Naive thymus-derived CD4-positive, alpha-beta T cell (primary cell): ENCODE data around the gene OR8K1. TPM values are rescaled to one million over a fixed set of nuclear protein-coding genes. Genes with fewer than 3 reads are reported as not detected.

Experiments
- ATAC-seq: fragments of 150-1000 bp; cut with Tn5 transposase; 2 replicates; pipeline ENCODE4 v1.10.0; 2021; ENCODE audit warnings: mild to moderate bottlenecking, moderate library complexity
- CTCF ChIA-PET: fragments of 350-600 bp; sonication (Branson Sonifier 250); formaldehyde crosslinking; loops from one replicate; lab custom pipeline; 2021; ENCODE audit warnings: antibody characterized with exemption; lab: Charles Lee
- POLR2A ChIA-PET: fragments of 350-600 bp; sonication (Branson Sonifier 250); formaldehyde crosslinking; loops from one replicate; lab custom pipeline; 2021; ENCODE audit warnings: antibody characterized with exemption, inconsistent platforms; lab: Charles Lee
- DNase-seq, 9 donors: peaks; one replicate each; pipeline versions ENCODE4 v3.0.0 to v3.0.0-alpha.2; 2020 to 2022; ENCODE audit warnings: mixed read lengths in 1 of 9
- H3K27ac ChIP-seq: one replicate; pipeline ENCODE4 v1.7.0; 2013; ENCODE audit warnings: mild to moderate bottlenecking, low read depth, low read length, moderate library complexity
- H3K27me3 ChIP-seq, 2 donors: one replicate each; pipeline ENCODE4 v1.7.0; 2013; ENCODE audit warnings: low read length in 2 of 2, mild to moderate bottlenecking in 2 of 2, moderate library complexity in 2 of 2; ENCODE audit not compliant: control insufficient read depth in 2 of 2, insufficient read depth in 2 of 2
- H3K36me3 ChIP-seq, 3 experiments: 1 replicate in 2 of 3; 2 replicates in 1 of 3; pipeline ENCODE4 v1.7.0; 2013; ENCODE audit warnings: low read length in 3 of 3, mild to moderate bottlenecking in 3 of 3, moderate library complexity in 1 of 3; ENCODE audit not compliant: insufficient read depth in 3 of 3, control insufficient read depth in 2 of 3
- H3K4me1 ChIP-seq, 2 donors: one replicate each; pipeline ENCODE4 v1.7.0; 2013; ENCODE audit warnings: low read length in 2 of 2, mild to moderate bottlenecking in 2 of 2, moderate library complexity in 1 of 2; ENCODE audit not compliant: control insufficient read depth in 2 of 2, insufficient read depth in 2 of 2
- H3K4me3 ChIP-seq: 2 replicates; pipeline ENCODE4 v1.7.0; 2013; ENCODE audit warnings: mild to moderate bottlenecking, low read length
- H3K9me3 ChIP-seq, 3 experiments: 1 replicate in 2 of 3; 2 replicates in 1 of 3; pipeline ENCODE4 v1.7.0; 2013; ENCODE audit warnings: low read length in 3 of 3; ENCODE audit not compliant: control insufficient read depth in 2 of 3
- H3K27ac Mint-ChIP-seq, 9 donors: one replicate each; pipeline ENCODE4 v1.8.0; 2020 to 2022; ENCODE audit warnings: mixed read lengths in 9 of 9, mild to moderate bottlenecking in 8 of 9, moderate library complexity in 5 of 9, inconsistent platforms in 2 of 9
- H3K27me3 Mint-ChIP-seq, 5 donors: one replicate each; pipeline ENCODE4 v1.8.0; 2021 to 2022; ENCODE audit warnings: mixed read lengths in 5 of 5, mild to moderate bottlenecking in 1 of 5
- H3K36me3 Mint-ChIP-seq, 5 donors: one replicate each; pipeline ENCODE4 v1.8.0; 2020 to 2022; ENCODE audit warnings: mixed read lengths in 5 of 5, mild to moderate bottlenecking in 3 of 5, inconsistent platforms in 1 of 5
- H3K4me1 Mint-ChIP-seq, 7 donors: one replicate each; pipeline ENCODE4 v1.8.0; 2020 to 2022; ENCODE audit warnings: mixed read lengths in 7 of 7, mild to moderate bottlenecking in 3 of 7, inconsistent platforms in 1 of 7
- H3K4me3 Mint-ChIP-seq, 10 donors: one replicate each; pipeline ENCODE4 v1.8.0; 2020 to 2022; ENCODE audit warnings: mild to moderate bottlenecking in 10 of 10, mixed read lengths in 10 of 10, moderate library complexity in 6 of 10, inconsistent platforms in 2 of 10
- H3K9me3 Mint-ChIP-seq, 11 donors: one replicate each; pipeline ENCODE4 v1.8.0; 2020 to 2022; ENCODE audit warnings: mixed read lengths in 11 of 11, mild to moderate bottlenecking in 4 of 11, inconsistent platforms in 1 of 11, moderate library complexity in 1 of 11
- intact Hi-C, 2 donors: fragments of 100-400 bp; cut with micrococcal nuclease; formaldehyde crosslinking; loops; one replicate each; pipeline ENCODE4 v1.15.1; 2023
- polyA plus RNA-seq, 2 donors: library from polyadenylated mRNA; unstranded; fragments of 300-500 nt; fragmentation: Illumina TruSeq; gene quantifications; one replicate each; pipeline ENCODE4 v1.2.3, GENCODE V29; 2021
- total RNA-seq, 6 experiments: library from RNA in 5 of 6; stranded (reverse) in 5 of 6; gene quantifications; 1 replicate in 5 of 6; 2 replicates in 1 of 6; pipeline ENCODE4 v1.2.3 and lab custom pipeline; 2021 to 2026

Gene OR8K1
- total and polyA plus RNA-seq, 7 experiments from 2014 or later: not detected

DNA sequence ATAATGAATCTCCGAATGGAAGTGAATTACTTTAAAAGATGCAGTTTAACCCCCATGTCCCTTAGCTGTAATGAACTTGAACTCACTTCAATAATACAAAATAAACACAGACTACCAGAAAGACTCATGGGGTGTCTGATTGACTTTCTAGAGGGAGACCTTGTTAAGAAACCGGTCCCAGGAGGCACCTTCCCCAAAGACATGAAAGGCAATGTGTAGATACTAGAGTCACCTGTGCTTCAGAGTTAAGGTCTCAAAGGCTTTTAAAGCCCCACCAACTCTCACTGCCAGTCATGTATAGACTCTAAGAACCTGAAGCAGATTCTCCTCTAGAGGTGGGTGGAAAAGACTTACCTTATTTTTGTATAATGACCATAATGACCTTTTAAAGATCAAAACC, 8.2 kb downstream of the OR8K1 start, which contains the start of gene OR8J1:
TSS of gene OR8J1 (plus strand) at position 301 of the 400 bp plus-strand sequence. CDS start 5,956 bp downstream, outside the sequence.
- H3K27ac Mint-ChIP-seq: no peak within 1 kb of the TSS
- H3K27me3 Mint-ChIP-seq: no peaks in the 10 kb centered on the region
- Histone ChIP-seq H3K9me3 (no peaks in the 10 kb centered on the region), H3K27ac (no peak within 1 kb of the TSS), H3K27me3 (no peaks in the 10 kb centered on the region), H3K4me3 (no peak within 1 kb of the TSS), H3K4me1 (no peaks in the 10 kb centered on the region), H3K36me3 (no peaks in the 10 kb centered on the region)
- no peak within 1 kb of the TSS for H3K4me3 Mint-ChIP-seq
- DNase-seq (no peak), ATAC-seq (no peak)
- POLR2A ChIA-PET: no interaction called here
- CTCF ChIA-PET: no interaction called here
- peaks cover 0 to 21% (median 4%) of the 10 kb centered on the region in 11 donors for H3K9me3 Mint-ChIP-seq
- no peaks in the 10 kb centered on the region for H3K4me1 Mint-ChIP-seq
- intact Hi-C loops: no loop called here
- no peaks in the 10 kb centered on the region for H3K36me3 Mint-ChIP-seq

DNA sequence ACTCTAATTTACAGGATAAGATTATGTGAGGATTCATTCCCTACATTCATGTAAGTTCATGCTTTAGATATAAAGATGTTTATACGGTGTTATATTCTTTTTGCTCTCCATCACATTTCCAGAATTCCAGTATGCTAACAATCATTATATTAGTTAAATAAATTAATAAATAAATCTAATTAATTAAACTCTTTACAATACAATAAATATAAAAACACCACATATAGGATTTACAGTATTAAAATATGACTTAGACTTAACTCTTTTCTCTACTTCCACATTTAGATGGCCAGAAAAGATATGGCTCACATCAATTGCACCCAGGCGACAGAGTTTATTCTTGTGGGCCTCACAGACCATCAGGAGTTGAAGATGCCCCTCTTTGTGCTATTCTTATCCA, 29.5 kb downstream of the OR8K1 start, which contains the start of gene OR8U1:
TSS of gene OR8U1 (plus strand) at position 301 of the 400 bp plus-strand sequence. CDS start at position 301, 0 bp downstream.
- no peaks in the 10 kb centered on the region for H3K9me3 ChIP-seq
- no peak for DNase-seq
- Mint-ChIP-seq H3K27ac (no peak within 1 kb of the TSS), H3K27me3 (no peaks in the 10 kb centered on the region), H3K9me3 (peaks cover 2 to 16% (median 7%) of the 10 kb centered on the region in 11 donors), H3K4me1 (no peaks in the 10 kb centered on the region), H3K4me3 (no peak within 1 kb of the TSS), H3K36me3 (no peaks in the 10 kb centered on the region)
- H3K36me3 ChIP-seq: no peaks in the 10 kb centered on the region
- CTCF ChIA-PET: no interaction called here
- ATAC-seq: no peak
- POLR2A ChIA-PET: no interaction called here
- intact Hi-C loops: no loop called here
- no peak within 1 kb of the TSS for H3K27ac ChIP-seq
- no peaks in the 10 kb centered on the region for H3K4me1 ChIP-seq
- H3K4me3 ChIP-seq: no peak within 1 kb of the TSS
- H3K27me3 ChIP-seq: no peaks in the 10 kb centered on the region

DNA sequence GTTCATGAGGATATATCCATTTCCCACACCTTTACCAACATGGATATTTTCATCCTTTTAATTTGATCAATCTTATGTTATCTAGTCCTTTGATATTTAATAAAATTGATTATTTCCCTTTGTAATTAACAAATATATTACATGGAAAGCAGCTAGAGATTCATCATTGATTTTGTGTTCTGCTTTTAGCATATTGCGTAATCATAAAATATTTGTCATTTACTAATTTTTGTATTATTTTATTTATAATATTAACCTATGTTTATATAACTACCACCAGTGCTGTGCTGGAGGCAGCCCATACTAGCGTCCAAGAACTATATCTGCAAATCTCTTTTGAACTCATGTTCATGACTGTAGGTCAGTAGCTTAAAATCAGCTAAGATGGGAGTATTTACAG, 34.3 kb downstream of the OR8K1 start:
- POLR2A ChIA-PET: no interaction called here

GRCh38 chr11:56394381-56394780, 48.5 kb downstream of the OR8K1 start:
- intact Hi-C loops: no loop called here
- DNase-seq: no peak
- Mint-ChIP-seq H3K27me3 (no peaks in the 10 kb centered on the region), H3K4me1 (no peaks in the 10 kb centered on the region), H3K9me3 (peaks cover 0 to 19% (median 3%) of the 10 kb centered on the region in 11 donors), H3K36me3 (no peaks in the 10 kb centered on the region), H3K27ac (no peak overlapping the region), H3K4me3 (no peak overlapping the region)
- Histone ChIP-seq H3K4me1 (no peaks in the 10 kb centered on the region), H3K27ac (no peak overlapping the region), H3K9me3 (no peaks in the 10 kb centered on the region), H3K27me3 (no peaks in the 10 kb centered on the region), H3K36me3 (no peaks in the 10 kb centered on the region), H3K4me3 (no peak overlapping the region)
- ATAC-seq: no peak
- ChIA-PET POLR2A (no interaction called here), CTCF (no interaction called here)

More for the DNA sequence above, 34.3 kb downstream of the OR8K1 start:
- Histone ChIP-seq H3K9me3 (no peaks in the 10 kb centered on the region), H3K36me3 (no peaks in the 10 kb centered on the region), H3K27me3 (no peaks in the 10 kb centered on the region), H3K4me3 (no peak overlapping the region), H3K4me1 (no peaks in the 10 kb centered on the region), H3K27ac (no peak overlapping the region)
- ATAC-seq (no peak), DNase-seq (no peak)
- H3K36me3 Mint-ChIP-seq: no peaks in the 10 kb centered on the region
- peaks cover 0 to 28% (median 8%) of the 10 kb centered on the region in 11 donors for H3K9me3 Mint-ChIP-seq
- no peaks in the 10 kb centered on the region for H3K27me3 Mint-ChIP-seq
- intact Hi-C loops: no loop called here
- H3K4me1 Mint-ChIP-seq: no peaks in the 10 kb centered on the region
- CTCF ChIA-PET: no interaction called here
- no peak overlapping the region for H3K27ac Mint-ChIP-seq
- H3K4me3 Mint-ChIP-seq: no peak overlapping the region

DNA sequence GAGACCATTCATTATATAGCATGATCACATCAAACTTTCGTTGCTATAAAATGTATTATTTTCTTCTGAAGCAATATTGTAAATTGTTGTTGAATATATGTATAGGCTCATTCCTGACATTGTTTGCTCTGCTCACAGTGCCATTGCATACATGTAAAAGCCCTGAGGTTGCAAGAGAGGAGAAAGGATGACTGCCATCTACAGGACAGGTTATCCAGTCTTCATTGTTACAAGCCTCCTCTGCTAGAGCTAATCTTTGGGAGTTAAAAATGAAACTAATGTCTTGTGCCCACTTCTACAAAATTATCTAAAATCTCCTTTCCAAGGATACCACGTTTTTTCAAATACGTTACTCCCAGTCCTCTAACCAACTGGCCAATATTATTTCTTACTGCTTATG, 50.2 kb downstream of the OR8K1 start:
- ChIA-PET POLR2A (no interaction called here), CTCF (no interaction called here)
- no peak overlapping the region for H3K27ac ChIP-seq
- Mint-ChIP-seq H3K9me3 (peaks cover 0 to 19% (median 3%) of the 10 kb centered on the region in 11 donors), H3K36me3 (no peaks in the 10 kb centered on the region), H3K4me3 (no peak overlapping the region), H3K27me3 (no peaks in the 10 kb centered on the region), H3K27ac (no peak overlapping the region), H3K4me1 (no peaks in the 10 kb centered on the region)
- no peaks in the 10 kb centered on the region for H3K36me3 ChIP-seq
- intact Hi-C loops: no loop called here
- no peaks in the 10 kb centered on the region for H3K27me3 ChIP-seq
- ATAC-seq: no peak
- no peak overlapping the region for H3K4me3 ChIP-seq
- no peak for DNase-seq
- no peaks in the 10 kb centered on the region for H3K4me1 ChIP-seq
- no peaks in the 10 kb centered on the region for H3K9me3 ChIP-seq

Other genes with a start within 250 kb of the OR8K1 start
- gene OR8H2, start 242.4 kb upstream of the OR8K1 start, total RNA-seq: not detected
- not detected for gene OR8H2, start 242.4 kb upstream of the OR8K1 start, polyA plus RNA-seq
- gene OR8H3, start 223.7 kb upstream of the OR8K1 start, total RNA-seq: not detected
- not detected for gene OR8H3, start 223.7 kb upstream of the OR8K1 start, polyA plus RNA-seq
- not detected for gene OR8J3, start 205.8 kb upstream of the OR8K1 start, total RNA-seq
- not detected for gene OR8J3, start 205.8 kb upstream of the OR8K1 start, polyA plus RNA-seq
- gene OR8K5, start 185.7 kb upstream of the OR8K1 start, total RNA-seq: not detected
- gene OR8K5, start 185.7 kb upstream of the OR8K1 start, polyA plus RNA-seq: not detected
- gene OR5J2, start 169.4 kb upstream of the OR8K1 start, total RNA-seq: not detected
- gene OR5J2, start 169.4 kb upstream of the OR8K1 start, polyA plus RNA-seq: not detected
- gene OR5T2, start 111.8 kb upstream of the OR8K1 start, total RNA-seq: not detected
- gene OR5T2, start 111.8 kb upstream of the OR8K1 start, polyA plus RNA-seq: not detected
- not detected for gene OR5T3, start 93.8 kb upstream of the OR8K1 start, total RNA-seq
- not detected for gene OR5T3, start 93.8 kb upstream of the OR8K1 start, polyA plus RNA-seq
- not detected for gene OR5T1, start 71.9 kb upstream of the OR8K1 start, total RNA-seq
- not detected for gene OR5T1, start 71.9 kb upstream of the OR8K1 start, polyA plus RNA-seq
- gene OR8H1, start 53.8 kb upstream of the OR8K1 start, total RNA-seq: not detected
- not detected for gene OR8H1, start 53.8 kb upstream of the OR8K1 start, polyA plus RNA-seq
- gene OR8K3, start 30.9 kb upstream of the OR8K1 start, total RNA-seq: not detected
- gene OR8K3, start 30.9 kb upstream of the OR8K1 start, polyA plus RNA-seq: not detected
- gene OR8J1, start 8.3 kb downstream of the OR8K1 start, total RNA-seq: not detected
- gene OR8J1, start 8.3 kb downstream of the OR8K1 start, polyA plus RNA-seq: not detected
- not detected for gene OR8U1, start 29.6 kb downstream of the OR8K1 start, total RNA-seq
- not detected for gene OR8U1, start 29.6 kb downstream of the OR8K1 start, polyA plus RNA-seq
- not detected for gene OR5AL1, start 66.7 kb downstream of the OR8K1 start, total RNA-seq
- gene OR5AL1, start 66.7 kb downstream of the OR8K1 start, polyA plus RNA-seq: not detected
- not detected for gene OR5M3, start 127.3 kb downstream of the OR8K1 start, total RNA-seq
- gene OR5M3, start 127.3 kb downstream of the OR8K1 start, polyA plus RNA-seq: not detected
- not detected for gene OR5M8, start 145.3 kb downstream of the OR8K1 start, total RNA-seq
- not detected for gene OR5M8, start 145.3 kb downstream of the OR8K1 start, polyA plus RNA-seq
- not detected for gene OR5M11, start 197.2 kb downstream of the OR8K1 start, total RNA-seq
- not detected for gene OR5M11, start 197.2 kb downstream of the OR8K1 start, polyA plus RNA-seq
- not detected for gene OR5M10, start 231.7 kb downstream of the OR8K1 start, total RNA-seq
- gene OR5M10, start 231.7 kb downstream of the OR8K1 start, polyA plus RNA-seq: not detected